Measurements from ENCODE around the gene DOCK4.

- TF ChIP-seq CTCF (IDR thresholded peaks at IDR 0.05) (no peak), USF2 (IDR thresholded peaks at IDR 0.05) (no peak), FOSL2 (IDR thresholded peaks at IDR 0.05) (no peak), FOSL2 (CRISPR knock-in tag; IDR thresholded peaks at IDR 0.05) (no peak), POLR2A (IDR thresholded peaks at IDR 0.05; ENCODE audit: low read length) (no peak), MAX (IDR thresholded peaks at IDR 0.05) (no peak), MYC (IDR thresholded peaks at IDR 0.05; ENCODE audit: borderline replicate concordance, low read length) (no peak), NR3C1 (IDR thresholded peaks at IDR 0.05) (no peak), MAFK (IDR thresholded peaks at IDR 0.05; ENCODE audit: partially characterized antibody) (no peak), HDAC2 (IDR thresholded peaks at IDR 0.05) (no peak)
These were observed 7.5 kb upstream of the DOCK4 start for GRCh38 chr7:112213735-112214134.
